Measurements from ENCODE around the gene KDM8. TPM values are rescaled to one million over a fixed set of nuclear protein-coding genes. Genes with fewer than 3 reads are reported as not detected.

The KDM8 gene
- total and polyA plus RNA-seq, 4 donors: 4.2 to 9.7 (median 8.2) TPM

DNA sequence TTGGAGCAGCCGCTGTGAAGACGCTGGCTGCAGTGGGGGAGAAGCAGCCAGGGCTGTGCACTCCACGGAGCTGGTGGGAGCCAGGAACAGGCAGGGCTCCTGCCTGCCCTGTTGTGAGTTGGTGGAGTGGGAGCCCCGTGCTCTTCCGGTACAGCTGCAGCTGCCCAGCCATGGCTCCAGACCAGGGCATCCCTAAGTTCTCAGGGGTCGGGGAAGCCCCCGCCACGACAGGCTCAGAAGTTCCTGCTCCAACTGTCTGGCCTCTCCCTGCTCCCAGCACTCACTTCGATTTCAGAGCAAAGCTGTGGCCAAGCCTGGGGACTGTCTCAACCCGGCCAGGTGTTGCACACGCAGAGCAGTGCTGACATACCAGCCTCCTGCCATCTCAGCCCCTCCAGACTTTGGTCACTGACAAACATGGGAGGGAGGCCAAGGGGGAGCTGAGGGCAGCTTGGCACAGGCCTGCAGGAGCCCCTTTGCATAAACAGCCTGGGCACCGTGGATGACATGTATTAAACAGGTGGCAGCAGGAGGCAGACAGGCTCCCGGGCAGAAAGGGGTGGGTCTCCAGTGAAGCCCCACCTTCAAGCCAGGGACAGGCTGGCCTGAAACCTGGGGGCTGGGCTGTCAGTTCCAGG is 13.9 kb upstream of the KDM8 start:
- 62% methylated on average over 12 of the region's 13 CpGs for whole genome bisulfite sequencing (ENCODE audit: insufficient coverage)
- Histone ChIP-seq H3K4me1 (ENCODE audit: control insufficient read depth, insufficient read depth, low read length) (peaks cover 5% of the 10 kb centered on the region), H3K27ac (ENCODE audit: low read depth, low read length) (no peak overlapping the region), H3K36me3 (ENCODE audit: control insufficient read depth, insufficient read depth, low read length) (no peaks in the 10 kb centered on the region), H3K9me3 (ENCODE audit: control insufficient read depth, insufficient read depth, low read length) (no peaks in the 10 kb centered on the region), H3K27me3 (ENCODE audit: control insufficient read depth, insufficient read depth, low read length) (no peaks in the 10 kb centered on the region), H3K4me3 (ENCODE audit: low read depth, low read length) (no peak overlapping the region)
- DNase-seq (ENCODE audit: low read depth in 4 of 6, low spot score in 6 of 6): no peak

DNA sequence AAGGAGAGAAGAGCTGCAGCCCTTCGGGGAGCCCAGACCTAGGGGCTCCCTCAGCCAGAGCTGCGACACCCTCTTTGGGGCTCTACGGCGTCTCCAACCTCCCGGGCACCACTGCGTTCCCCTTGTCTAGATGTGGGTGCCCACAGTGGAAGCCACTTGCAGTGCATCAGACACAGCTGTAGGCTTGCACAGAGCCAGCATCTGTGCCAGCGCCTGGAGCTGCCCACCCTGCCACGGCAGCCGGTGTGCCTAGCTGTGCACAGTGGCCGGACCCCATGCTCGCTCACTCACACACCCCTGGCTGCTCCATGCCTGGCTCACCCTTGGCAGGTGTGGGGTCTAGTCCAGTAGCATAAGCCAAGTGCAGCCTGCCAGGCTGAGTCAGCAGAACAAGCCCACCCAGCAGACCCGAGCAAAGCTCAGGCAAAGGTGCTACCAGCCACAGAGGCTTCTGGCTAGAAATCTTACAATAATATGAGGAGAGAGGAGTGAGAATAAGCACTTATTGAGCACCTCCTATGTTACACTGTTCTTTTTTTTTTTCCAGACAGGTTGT is 12.9 kb upstream of the KDM8 start:
- no peak for DNase-seq (ENCODE audit: low read depth in 4 of 6, low spot score in 6 of 6)
- Histone ChIP-seq H3K9me3 (ENCODE audit: control insufficient read depth, insufficient read depth, low read length) (no peaks in the 10 kb centered on the region), H3K4me3 (ENCODE audit: low read depth, low read length) (no peak overlapping the region), H3K27me3 (ENCODE audit: control insufficient read depth, insufficient read depth, low read length) (no peaks in the 10 kb centered on the region), H3K27ac (ENCODE audit: low read depth, low read length) (no peak overlapping the region), H3K36me3 (ENCODE audit: control insufficient read depth, insufficient read depth, low read length) (no peaks in the 10 kb centered on the region), H3K4me1 (ENCODE audit: control insufficient read depth, insufficient read depth, low read length) (no peaks in the 10 kb centered on the region)
- WGBS (ENCODE audit: insufficient coverage): 91% methylated on average over 12 of the region's 12 CpGs

- no peaks in the 10 kb centered on the region for H3K27me3 ChIP-seq (ENCODE audit: control insufficient read depth, insufficient read depth, low read length)
- no peak for DNase-seq (ENCODE audit: low read depth in 4 of 6, low spot score in 6 of 6)
- 85% methylated on average over 5 of the region's 7 CpGs for WGBS (ENCODE audit: insufficient coverage)
- no peaks in the 10 kb centered on the region for H3K36me3 ChIP-seq (ENCODE audit: control insufficient read depth, insufficient read depth, low read length)
- H3K27ac ChIP-seq (ENCODE audit: low read depth, low read length): no peak overlapping the region
- H3K4me1 ChIP-seq (ENCODE audit: control insufficient read depth, insufficient read depth, low read length): no peaks in the 10 kb centered on the region
- H3K9me3 ChIP-seq (ENCODE audit: control insufficient read depth, insufficient read depth, low read length): no peaks in the 10 kb centered on the region
- H3K4me3 ChIP-seq (ENCODE audit: low read depth, low read length): no peak overlapping the region
Observed at GRCh38 chr16:27191352-27191924, 11.9 kb upstream of the KDM8 start.

DNA sequence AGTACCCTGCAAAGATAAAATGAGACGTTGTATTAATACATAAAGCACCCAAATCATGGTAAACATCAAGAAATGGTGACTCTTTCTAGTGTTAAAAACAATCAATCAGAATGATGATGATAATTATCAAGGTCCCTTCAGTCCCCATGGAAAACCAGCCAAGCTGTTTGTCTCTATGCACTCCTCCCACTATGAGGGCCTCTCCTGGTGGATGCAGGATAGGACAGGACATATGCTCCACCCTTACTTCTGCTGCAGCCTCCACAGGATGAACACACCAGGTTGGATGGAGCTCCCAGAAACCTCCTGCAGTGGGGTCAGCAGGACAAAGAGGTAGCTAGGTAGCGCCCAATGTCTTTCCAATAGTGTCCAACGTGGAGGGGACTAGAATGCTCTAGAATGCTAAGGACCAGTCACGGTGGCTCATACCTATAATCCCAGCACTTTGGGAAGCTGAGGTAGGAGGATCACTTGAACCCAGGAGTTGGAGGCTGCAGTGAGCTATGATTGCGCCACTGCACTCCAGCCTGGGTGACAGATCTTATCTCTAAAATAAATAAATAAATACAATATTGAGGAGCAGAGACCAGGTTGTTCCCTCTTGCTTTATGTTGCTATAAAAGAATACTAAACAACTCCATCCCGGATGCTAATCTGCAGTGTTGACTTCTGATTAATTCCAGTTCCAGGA is 9.9 kb upstream of the KDM8 start:
- Histone ChIP-seq H3K4me3 (ENCODE audit: low read depth, low read length) (no peak overlapping the region), H3K9me3 (ENCODE audit: control insufficient read depth, insufficient read depth, low read length) (no peaks in the 10 kb centered on the region), H3K27ac (ENCODE audit: low read depth, low read length) (no peak overlapping the region), H3K27me3 (ENCODE audit: control insufficient read depth, insufficient read depth, low read length) (no peaks in the 10 kb centered on the region), H3K36me3 (ENCODE audit: control insufficient read depth, insufficient read depth, low read length) (no peaks in the 10 kb centered on the region), H3K4me1 (ENCODE audit: control insufficient read depth, insufficient read depth, low read length) (no peaks in the 10 kb centered on the region)
- no peak for DNase-seq (ENCODE audit: low read depth in 4 of 6, low spot score in 6 of 6)
- 90% methylated on average over 2 of the region's 6 CpGs for WGBS (ENCODE audit: insufficient coverage)

- Histone ChIP-seq H3K4me1 (ENCODE audit: control insufficient read depth, insufficient read depth, low read length) (no peaks in the 10 kb centered on the region), H3K27me3 (ENCODE audit: control insufficient read depth, insufficient read depth, low read length) (no peaks in the 10 kb centered on the region), H3K4me3 (ENCODE audit: low read depth, low read length) (no peak overlapping the region), H3K9me3 (ENCODE audit: control insufficient read depth, insufficient read depth, low read length) (no peaks in the 10 kb centered on the region), H3K27ac (ENCODE audit: low read depth, low read length) (no peak overlapping the region), H3K36me3 (ENCODE audit: control insufficient read depth, insufficient read depth, low read length) (no peaks in the 10 kb centered on the region)
- no peak for DNase-seq (ENCODE audit: low read depth in 4 of 6, low spot score in 6 of 6)
- WGBS (ENCODE audit: insufficient coverage): 77% methylated on average over 5 of the region's 6 CpGs
Observed at GRCh38 chr16:27195076-27195741, 8.1 kb upstream of the KDM8 start.

DNA sequence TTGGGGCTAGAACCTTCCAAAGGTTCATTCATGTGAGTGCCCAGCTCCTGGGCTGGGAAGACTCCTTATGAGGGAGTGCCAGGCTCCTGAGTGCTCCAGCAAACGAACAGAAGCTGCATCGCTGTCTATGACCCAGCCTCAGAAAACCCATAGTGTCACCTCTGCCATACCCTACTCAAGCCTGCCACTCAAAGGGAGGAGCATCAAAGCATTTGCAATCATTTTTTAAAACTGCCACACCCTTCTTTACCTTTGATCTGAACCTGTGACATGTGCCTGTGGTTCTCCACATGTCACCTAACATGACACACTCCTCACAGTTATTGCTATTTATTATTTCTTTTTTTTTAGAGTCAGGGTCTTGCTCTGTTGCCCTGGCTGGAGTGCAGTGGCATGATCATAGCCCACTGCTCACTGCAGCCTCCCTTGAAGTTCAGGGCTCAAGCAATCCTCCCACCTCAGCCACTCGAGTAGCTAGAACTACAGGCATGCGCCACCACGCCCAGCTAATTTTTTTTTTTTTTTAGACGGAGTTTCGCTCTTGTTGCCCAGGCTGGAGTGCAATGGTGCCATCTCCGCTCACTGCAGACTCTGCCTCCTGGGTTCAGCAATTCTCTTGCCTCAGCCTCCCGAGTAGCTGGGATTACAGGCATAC is 7.3 kb upstream of the KDM8 start:
- H3K27ac ChIP-seq (ENCODE audit: low read depth, low read length): no peak overlapping the region
- no peaks in the 10 kb centered on the region for H3K27me3 ChIP-seq (ENCODE audit: control insufficient read depth, insufficient read depth, low read length)
- no peaks in the 10 kb centered on the region for H3K36me3 ChIP-seq (ENCODE audit: control insufficient read depth, insufficient read depth, low read length)
- H3K4me1 ChIP-seq (ENCODE audit: control insufficient read depth, insufficient read depth, low read length): no peaks in the 10 kb centered on the region
- no peaks in the 10 kb centered on the region for H3K9me3 ChIP-seq (ENCODE audit: control insufficient read depth, insufficient read depth, low read length)
- H3K4me3 ChIP-seq (ENCODE audit: low read depth, low read length): no peak overlapping the region
- DNase-seq (ENCODE audit: low read depth in 4 of 6, low spot score in 6 of 6): no peak
- 92% methylated on average over 9 of the region's 9 CpGs for WGBS (ENCODE audit: insufficient coverage)

GRCh38 chr16:27197004-27197403 is 6.3 kb upstream of the KDM8 start:
- 89% methylated on average over 4 of the region's 4 CpGs for WGBS (ENCODE audit: insufficient coverage)
- Histone ChIP-seq H3K27ac (ENCODE audit: low read depth, low read length) (no peak overlapping the region), H3K4me3 (ENCODE audit: low read depth, low read length) (no peak overlapping the region), H3K4me1 (ENCODE audit: control insufficient read depth, insufficient read depth, low read length) (no peaks in the 10 kb centered on the region), H3K9me3 (ENCODE audit: control insufficient read depth, insufficient read depth, low read length) (no peaks in the 10 kb centered on the region), H3K36me3 (ENCODE audit: control insufficient read depth, insufficient read depth, low read length) (no peaks in the 10 kb centered on the region), H3K27me3 (ENCODE audit: control insufficient read depth, insufficient read depth, low read length) (no peaks in the 10 kb centered on the region)
- no peak for DNase-seq (ENCODE audit: low read depth in 4 of 6, low spot score in 6 of 6)

DNA sequence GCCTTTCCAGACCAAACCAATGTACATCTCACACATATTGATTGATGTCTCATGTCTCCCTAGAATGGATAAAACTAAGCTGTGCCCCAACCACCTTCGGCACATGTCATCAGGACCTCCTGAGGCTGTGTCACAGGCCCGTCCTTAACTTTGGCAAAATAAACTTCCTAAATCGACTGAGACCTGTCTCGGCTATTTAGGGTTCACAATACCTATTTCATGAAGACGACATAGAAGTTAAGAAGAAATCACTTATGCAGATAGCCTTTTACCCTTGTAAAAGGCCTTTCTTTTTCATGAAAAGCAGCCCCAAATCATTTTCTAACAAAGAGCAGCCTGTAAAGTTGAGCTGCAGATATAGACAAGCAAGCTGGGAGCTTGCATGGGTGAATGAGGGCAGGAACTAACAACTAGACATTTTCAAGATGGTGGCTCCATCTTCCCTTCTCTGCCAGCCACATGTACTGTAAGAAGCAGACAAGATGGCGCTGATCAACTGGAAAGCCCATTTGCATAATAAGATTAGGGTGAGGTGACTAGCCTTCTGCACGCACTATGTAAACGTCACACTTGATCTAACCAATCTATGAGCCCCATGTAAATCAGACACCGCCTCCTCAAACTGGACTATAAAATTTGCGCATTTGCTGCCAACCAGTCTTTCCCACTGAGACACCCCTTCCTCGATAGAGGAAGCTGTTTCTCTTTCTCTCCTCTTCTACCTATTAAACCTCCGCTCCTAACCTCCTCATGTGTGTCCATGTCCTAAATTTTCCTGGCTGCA is 4.7 kb upstream of the KDM8 start:
- WGBS (ENCODE audit: insufficient coverage): 88% methylated on average over 11 of the region's 12 CpGs
- no peak for DNase-seq (ENCODE audit: low read depth in 4 of 6, low spot score in 6 of 6)

DNA sequence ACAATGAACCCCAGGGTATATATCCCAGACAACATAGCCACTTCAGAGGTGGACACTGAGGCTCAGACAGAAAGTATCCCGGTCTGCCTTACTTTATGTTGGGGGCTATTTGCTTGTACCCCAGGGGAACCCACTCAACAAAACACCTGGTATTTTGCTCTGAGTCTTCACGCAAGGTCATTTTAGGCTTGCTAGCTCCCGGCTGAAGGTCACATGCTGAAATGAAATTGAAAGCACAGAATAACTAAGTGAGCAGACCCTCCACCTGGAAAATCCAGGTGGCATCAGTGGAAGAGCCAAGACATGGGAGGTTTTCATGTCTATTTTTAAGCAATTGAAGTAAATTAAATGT is 4.1 kb upstream of the KDM8 start:
- Histone ChIP-seq H3K9me3 (ENCODE audit: control insufficient read depth, insufficient read depth, low read length) (no peaks in the 10 kb centered on the region), H3K27me3 (ENCODE audit: control insufficient read depth, insufficient read depth, low read length) (no peaks in the 10 kb centered on the region), H3K36me3 (ENCODE audit: control insufficient read depth, insufficient read depth, low read length) (no peaks in the 10 kb centered on the region), H3K27ac (ENCODE audit: low read depth, low read length) (no peak overlapping the region), H3K4me1 (ENCODE audit: control insufficient read depth, insufficient read depth, low read length) (peaks cover 10% of the 10 kb centered on the region), H3K4me3 (ENCODE audit: low read depth, low read length) (no peak overlapping the region)
- WGBS (ENCODE audit: insufficient coverage): 93% methylated on average over 2 of the region's 3 CpGs
- no peak for DNase-seq (ENCODE audit: low read depth in 4 of 6, low spot score in 6 of 6)

More for the DNA sequence above, 4.7 kb upstream of the KDM8 start:
- H3K4me3 ChIP-seq (ENCODE audit: low read depth, low read length): no peak overlapping the region
- H3K27me3 ChIP-seq (ENCODE audit: control insufficient read depth, insufficient read depth, low read length): no peaks in the 10 kb centered on the region
- H3K9me3 ChIP-seq (ENCODE audit: control insufficient read depth, insufficient read depth, low read length): no peaks in the 10 kb centered on the region
- no peak overlapping the region for H3K27ac ChIP-seq (ENCODE audit: low read depth, low read length)
- peaks cover 5% of the 10 kb centered on the region for H3K4me1 ChIP-seq (ENCODE audit: control insufficient read depth, insufficient read depth, low read length)
- H3K36me3 ChIP-seq (ENCODE audit: control insufficient read depth, insufficient read depth, low read length): no peaks in the 10 kb centered on the region

Measured in spinal cord (tissue), 10 donors.